K562 (cell line): ENCODE data around the gene EPHA1. TPM values are rescaled to one million over a fixed set of nuclear protein-coding genes. Genes with fewer than 3 reads are reported as not detected.

Experiments used
- ATAC-seq: fragments of 200-7000 bp; cut with Tn5 transposase; 3 replicates; pipeline ENCODE4 v1.9.1; 2020; ENCODE audit warnings: moderate library complexity
- BruUV-seq: library from RNA; stranded (reverse); fragments of 400-500 nt; replicated peaks from 2 replicates; lab custom pipeline; 2021; lab: Mats Ljungman, UMichigan
- CTCF ChIA-PET: fragments of 300-600 bp; formaldehyde crosslinking; extraction: SDS; loops from one replicate; lab custom pipeline; 2021; ENCODE audit warnings: low intra/inter-chr PET ratio; lab: Yijun Ruan, JAX
- POLR2A ChIA-PET: fragments of 300-600, 350-650 bp; sonication (Branson Sonifier 250); formaldehyde crosslinking; extraction: SDS; loops from one replicate; lab custom pipeline; 2021; ENCODE audit warnings: antibody characterized with exemption, inconsistent platforms; lab: Yijun Ruan, JAX
- DNase-seq, 4 experiments: peaks; one replicate each; pipeline versions ENCODE4 v3.0.0 to v3.0.0-alpha.2; 2011 to 2018; ENCODE audit warnings: low spot score in 3 of 4, mixed read lengths in 3 of 4; ENCODE audit errors: extremely low read depth in 1 of 4
- FAIRE-seq: peaks from 2 replicates; lab custom pipeline; 2011; peaks lifted over from hg19 to GRCh38; lab: Jason Lieb, UNC
- H2AFZ ChIP-seq: 2 replicates; pipeline ENCODE4 v1.6.0; 2011; ENCODE audit warnings: low read depth, low read length, control low read depth, inconsistent platforms
- H3K27ac ChIP-seq: fragments of 200-600 bp; 3 replicates; pipeline ENCODE4 v1.8.0; 2011; ENCODE audit warnings: low read depth, mild to moderate bottlenecking, control low read depth, inconsistent platforms, low read length, moderate library complexity, mixed read lengths; ENCODE audit errors: extremely low read depth
- H3K27me3 ChIP-seq, 2 experiments: fragments of 300-600 bp in 1 of 2; 2 replicates in 1 of 2; 3 replicates in 1 of 2; pipeline versions ENCODE4 v1.6.0 to v1.8.0; 2011; ENCODE audit warnings: inconsistent platforms in 2 of 2, low read length in 2 of 2, mild to moderate bottlenecking in 1 of 2, mixed read lengths in 1 of 2, moderate library complexity in 1 of 2; ENCODE audit not compliant: control insufficient read depth in 2 of 2, insufficient read depth in 2 of 2
- H3K36me3 ChIP-seq: fragments of 300-600 bp; 3 replicates; pipeline ENCODE4 v1.8.0; 2011; ENCODE audit warnings: mild to moderate bottlenecking, low read length, inconsistent platforms; ENCODE audit not compliant: control insufficient read depth, insufficient read depth
- H3K4me1 ChIP-seq, 2 experiments: fragments of 200-600 bp in 1 of 2; replicated peaks in 1 of 2; 2 replicates in 1 of 2; 3 replicates in 1 of 2; pipeline versions ENCODE4 v1.5.1 to v1.8.0; 2011; ENCODE audit warnings: inconsistent platforms in 2 of 2, low read length in 2 of 2, mild to moderate bottlenecking in 1 of 2, mixed read lengths in 1 of 2, moderate library complexity in 1 of 2; ENCODE audit not compliant: control insufficient read depth in 2 of 2, insufficient read depth in 2 of 2
- H3K4me2 ChIP-seq: 2 replicates; pipeline ENCODE4 v1.6.1; 2011; ENCODE audit warnings: low read length, control low read depth, inconsistent platforms, mixed read lengths; ENCODE audit not compliant: insufficient read depth
- H3K4me3 ChIP-seq: fragments of 200-600 bp; sonication (generic), shearing (Covaris generic); 2 replicates; pipeline ENCODE4 v1.5.1; 2016; ENCODE audit warnings: control low read depth, inconsistent platforms
- H3K79me2 ChIP-seq: fragments of 200-600 bp; 3 replicates; pipeline ENCODE4 v1.8.0; 2011; ENCODE audit warnings: low read length, inconsistent platforms; ENCODE audit not compliant: control insufficient read depth, insufficient read depth
- H3K9ac ChIP-seq, 2 experiments: 2 replicates each; pipeline versions ENCODE4 v1.6.0 to v1.6.1; 2011; ENCODE audit warnings: low read depth in 2 of 2, low read length in 2 of 2, control low read depth in 1 of 2, inconsistent platforms in 1 of 2, mild to moderate bottlenecking in 1 of 2, mixed read lengths in 1 of 2; ENCODE audit not compliant: insufficient read depth in 1 of 2
- H3K9me1 ChIP-seq: one replicate; pipeline ENCODE4 v1.6.0; 2011; ENCODE audit warnings: inconsistent platforms, mild to moderate bottlenecking, low read length, moderate library complexity; ENCODE audit not compliant: control insufficient read depth, insufficient read depth
- H3K9me3 ChIP-seq: replicated peaks from 2 replicates; pipeline ENCODE4 v1.5.1; 2011; ENCODE audit warnings: low read depth, low read length, inconsistent platforms; ENCODE audit not compliant: control insufficient read depth, insufficient read depth
- H4K20me1 ChIP-seq: replicated peaks from 2 replicates; pipeline ENCODE4 v1.6.1; 2011; ENCODE audit warnings: low read length, inconsistent platforms, mixed read lengths; ENCODE audit not compliant: control insufficient read depth, insufficient read depth
- BCL6 ChIP-seq: fragments of 250-450 bp; sonication (Bioruptor Pico); IDR thresholded peaks from 2 replicates; pipeline ENCODE4 v1.4.0; 2020
- C11orf30 ChIP-seq: fragments of 450-650 bp; IDR thresholded peaks from 2 replicates; pipeline ENCODE4 v1.6.1; 2016; ENCODE audit warnings: low read depth, mild to moderate bottlenecking
- CHD2 ChIP-seq: IDR thresholded peaks from 2 replicates; pipeline ENCODE4 v1.6.1; 2011; ENCODE audit warnings: low read depth, low read length
- COPS2 ChIP-seq: fragments of 450-650 bp; conservative IDR thresholded peaks from 2 replicates; pipeline ENCODE4 v1.6.1; 2016; ENCODE audit warnings: mild to moderate bottlenecking, moderate library complexity
- HCFC1 ChIP-seq: IDR thresholded peaks from 2 replicates; pipeline ENCODE4 v1.6.1; 2012; ENCODE audit warnings: low read depth, low read length, improper control_type of control experiment
- MAFF ChIP-seq: IDR thresholded peaks from 2 replicates; pipeline ENCODE4 v1.6.1; 2012; ENCODE audit warnings: low read length, improper control_type of control experiment
- MAFG ChIP-seq: fragments of 450-650 bp; conservative IDR thresholded peaks from 2 replicates; pipeline ENCODE4 v1.6.1; 2016; ENCODE audit warnings: missing genetic modification characterization, missing compliant biosample characterization
- MAFK ChIP-seq: IDR thresholded peaks from 2 replicates; pipeline ENCODE4 v1.6.1; 2011; ENCODE audit warnings: low read length, improper control_type of control experiment
- NCOR1 ChIP-seq: fragments of 450-650 bp; IDR thresholded peaks from 2 replicates; pipeline ENCODE4 v1.6.1; 2016; ENCODE audit warnings: mild to moderate bottlenecking, moderate library complexity
- NRF1 ChIP-seq, 2 experiments: fragments of 450-650 bp; IDR thresholded peaks in 1 of 2; conservative IDR thresholded peaks in 1 of 2; 2 replicates each; pipeline ENCODE4 v1.6.1; 2014; ENCODE audit warnings: mild to moderate bottlenecking in 2 of 2
- RBM14 ChIP-seq: fragments of 200-400 bp; formaldehyde crosslinking; IDR thresholded peaks from 2 replicates; pipeline ENCODE4 v1.6.1; 2018; ENCODE audit warnings: low read depth, mild to moderate bottlenecking, low read length, moderate library complexity, borderline replicate concordance; ENCODE audit not compliant: insufficient read depth
- SRSF9 ChIP-seq: fragments of 200-400 bp; formaldehyde crosslinking; IDR thresholded peaks from 2 replicates; pipeline ENCODE4 v1.6.1; 2017; ENCODE audit warnings: low read depth, low read length, borderline replicate concordance
- TCF3 ChIP-seq: sonication (generic); formaldehyde crosslinking; IDR thresholded peaks from 2 replicates; pipeline ENCODE4 v1.4.0; 2020; ENCODE audit warnings: mild to moderate bottlenecking, missing genetic modification reagents
- THRAP3 ChIP-seq: fragments of 450-650 bp; IDR thresholded peaks from 2 replicates; pipeline ENCODE4 v1.6.1; 2016; ENCODE audit warnings: mild to moderate bottlenecking, inconsistent platforms, borderline replicate concordance
- ZNF23 ChIP-seq: fragments of 250-450 bp; sonication (Bioruptor Pico); IDR thresholded peaks from 2 replicates; pipeline ENCODE4 v1.4.0; 2020; ENCODE audit warnings: mild to moderate bottlenecking
- ZNF316 ChIP-seq: fragments of 450-650 bp; IDR thresholded peaks from 2 replicates; pipeline ENCODE4 v1.6.1; 2016
- ZNF431 ChIP-seq: sonication (generic); formaldehyde crosslinking; IDR thresholded peaks from 2 replicates; pipeline ENCODE4 v1.8.0; 2022; ENCODE audit warnings: mild to moderate bottlenecking, missing genetic modification reagents
- ZNF668 ChIP-seq: fragments of 250-450 bp; sonication (Bioruptor Pico); IDR thresholded peaks from 2 replicates; pipeline ENCODE4 v1.8.0; 2022; ENCODE audit warnings: mild to moderate bottlenecking, inconsistent platforms
- WGBS: fragments of 100-300 bp; shearing (Covaris generic); methylation state at CpG from one replicate; pipeline ENCODE4 v1.1.6; 2016; ENCODE audit warnings: low coverage, mixed read lengths; ENCODE audit not compliant: insufficient coverage; ENCODE audit errors: missing lambda C conversion rate; 5-methylcytosine and 5-hydroxymethylcytosine counted together
- in situ Hi-C: fragments of 300-500 bp; cut with MboI; formaldehyde crosslinking; loops from 4 replicates; pipeline ENCODE4 v1.15.0; 2018; ENCODE audit warnings: inconsistent platforms, mixed read lengths
- intact Hi-C: fragments of 100-400 bp; cut with micrococcal nuclease; formaldehyde crosslinking; loops from 2 replicates; pipeline ENCODE4 v1.14.2; 2022
- polyA plus RNA-seq, 8 experiments: library from polyadenylated mRNA; depleted of rRNA in 4 of 8; stranded (reverse) in 5 of 8; unstranded in 3 of 8; fragments of >200 nt; fragmentation: Nextera tagmentation in 2 of 8; fragmentation: Illumina TruSeq in 1 of 8; extraction: Ambion mirVana in 2 of 8; extraction: Trizol in 1 of 8; gene quantifications; 2 replicates each; pipeline versions ENCODE4 v1.2.1 to v1.2.3, GENCODE V29; 2011 to 2014; ENCODE audit warnings: inconsistent platforms in 1 of 8, missing spikeins in 1 of 8
- total RNA-seq, 7 experiments: library from RNA; depleted of rRNA in 6 of 7; stranded (reverse); fragments of >200 nt in 6 of 7; fragmentation: Illumina TruSeq in 2 of 7; extraction: Trizol in 2 of 7; gene quantifications; 2 replicates each; pipeline versions ENCODE4 v1.2.1 to v1.2.3, GENCODE V29; 2011 to 2021; ENCODE audit warnings: low replicate concordance in 1 of 7
- TF ChIP-seq, protein P1 (sequence below): fragments of 200-800 bp; sonication (Bioruptor generic); IDR thresholded peaks from 2 replicates; pipeline ENCODE4 v1.6.1; 2017; ENCODE audit warnings: missing genetic modification characterization, missing compliant biosample characterization
- TF ChIP-seq, protein P2 (sequence below): fragments of 250-450 bp; sonication (Bioruptor Pico); IDR thresholded peaks from 2 replicates; pipeline ENCODE4 v1.9.0; 2021; ENCODE audit warnings: mild to moderate bottlenecking, inconsistent platforms

The EPHA1 gene
- total and polyA plus RNA-seq, 9 of the 15 experiments (the other 6 are each of a cell fraction or from before 2014, with no cell fraction given), result 0.22 to 0.57 (median 0.32) TPM; not detected in 6

DNA sequence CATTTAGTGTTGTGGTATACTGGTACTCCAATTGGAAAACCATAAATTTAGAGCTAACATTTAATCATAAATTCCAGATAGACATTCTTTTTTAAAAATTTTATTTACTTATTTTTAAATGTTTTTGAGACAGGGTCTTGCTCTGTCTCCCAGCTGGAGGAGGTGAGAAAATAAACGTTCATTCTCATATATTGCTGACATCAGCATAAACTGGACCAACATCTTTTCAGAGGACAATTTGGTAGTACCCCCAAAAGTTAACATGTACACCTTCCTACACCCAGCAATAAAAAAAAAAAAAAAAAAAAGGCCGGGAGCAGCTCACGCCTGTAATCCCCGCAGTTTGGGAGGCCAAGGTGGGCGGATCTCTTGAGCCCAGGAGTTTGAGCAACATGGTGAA lies 39.8 kb upstream of the EPHA1 start:
- ChIA-PET CTCF (interaction anchor here (0.6 kb wide), 1 partner anchor 8 kb away, joined by 3 read pairs; no protein-coding TSS in a partner anchor), POLR2A (interaction anchor here (0.7 kb wide), 1 partner anchor 14 kb away, joined by 4 read pairs; no protein-coding TSS in a partner anchor)
- FAIRE-seq (no peak), ATAC-seq (no peak), DNase-seq (no peak)
- H3K27ac ChIP-seq, result no peak overlapping the region
- no peaks in the 10 kb centered on the region for H3K36me3 ChIP-seq
- H3K4me2 ChIP-seq, result no peak overlapping the region
- H3K9me3 ChIP-seq, result no peaks in the 10 kb centered on the region
- no peak overlapping the region for H3K9ac ChIP-seq
- H4K20me1 ChIP-seq, result no peaks in the 10 kb centered on the region
- no TSS peak for BruUV-seq
- no peak overlapping the region for H3K4me3 ChIP-seq
- peaks cover 20 to 25% of the 10 kb centered on the region in 2 experiments; a peak in 4 of 5 replicates for H3K27me3 ChIP-seq
- H3K79me2 ChIP-seq, result no peaks in the 10 kb centered on the region
- H3K4me1 ChIP-seq, result no peaks in the 10 kb centered on the region; a peak in 1 of 5 replicates
- 12% methylated on average over 5 of the region's 5 CpGs for WGBS
- intact Hi-C loops (no loop called here), in situ Hi-C loops (no loop called here)
- no peaks in the 10 kb centered on the region for H3K9me1 ChIP-seq
- no peak overlapping the region for H2AFZ ChIP-seq
- TF ChIP-seq ZNF668 (CRISPR knock-in tag) (no peak), ZNF316 (peak; percentile 97), NRF1 (conservative IDR thresholded peaks at IDR 0.05 in 1 of 2, IDR thresholded peaks at IDR 0.05 in 1 of 2) (no peak), MAFK (peak; percentile 99), ZNF23 (no peak), MAFG (tag) (peak; percentile 94), HCFC1 (no peak), TCF3 (CRISPR knock-in tag) (no peak), CHD2 (no peak), THRAP3 (no peak), SRSF9 (no peak), MAFF (peak; percentile 99), NCOR1 (no peak), COPS2 (no peak), BCL6 (CRISPR knock-in tag) (no peak), ZNF431 (CRISPR knock-in tag) (no peak), RBM14 (no peak), C11orf30 (peak; percentile 93)
- TF ChIP-seq, protein P1, sequence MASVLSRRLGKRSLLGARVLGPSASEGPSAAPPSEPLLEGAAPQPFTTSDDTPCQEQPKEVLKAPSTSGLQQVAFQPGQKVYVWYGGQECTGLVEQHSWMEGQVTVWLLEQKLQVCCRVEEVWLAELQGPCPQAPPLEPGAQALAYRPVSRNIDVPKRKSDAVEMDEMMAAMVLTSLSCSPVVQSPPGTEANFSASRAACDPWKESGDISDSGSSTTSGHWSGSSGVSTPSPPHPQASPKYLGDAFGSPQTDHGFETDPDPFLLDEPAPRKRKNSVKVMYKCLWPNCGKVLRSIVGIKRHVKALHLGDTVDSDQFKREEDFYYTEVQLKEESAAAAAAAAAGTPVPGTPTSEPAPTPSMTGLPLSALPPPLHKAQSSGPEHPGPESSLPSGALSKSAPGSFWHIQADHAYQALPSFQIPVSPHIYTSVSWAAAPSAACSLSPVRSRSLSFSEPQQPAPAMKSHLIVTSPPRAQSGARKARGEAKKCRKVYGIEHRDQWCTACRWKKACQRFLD (CRISPR knock-in tag), result no peak
- TF ChIP-seq, protein P2, sequence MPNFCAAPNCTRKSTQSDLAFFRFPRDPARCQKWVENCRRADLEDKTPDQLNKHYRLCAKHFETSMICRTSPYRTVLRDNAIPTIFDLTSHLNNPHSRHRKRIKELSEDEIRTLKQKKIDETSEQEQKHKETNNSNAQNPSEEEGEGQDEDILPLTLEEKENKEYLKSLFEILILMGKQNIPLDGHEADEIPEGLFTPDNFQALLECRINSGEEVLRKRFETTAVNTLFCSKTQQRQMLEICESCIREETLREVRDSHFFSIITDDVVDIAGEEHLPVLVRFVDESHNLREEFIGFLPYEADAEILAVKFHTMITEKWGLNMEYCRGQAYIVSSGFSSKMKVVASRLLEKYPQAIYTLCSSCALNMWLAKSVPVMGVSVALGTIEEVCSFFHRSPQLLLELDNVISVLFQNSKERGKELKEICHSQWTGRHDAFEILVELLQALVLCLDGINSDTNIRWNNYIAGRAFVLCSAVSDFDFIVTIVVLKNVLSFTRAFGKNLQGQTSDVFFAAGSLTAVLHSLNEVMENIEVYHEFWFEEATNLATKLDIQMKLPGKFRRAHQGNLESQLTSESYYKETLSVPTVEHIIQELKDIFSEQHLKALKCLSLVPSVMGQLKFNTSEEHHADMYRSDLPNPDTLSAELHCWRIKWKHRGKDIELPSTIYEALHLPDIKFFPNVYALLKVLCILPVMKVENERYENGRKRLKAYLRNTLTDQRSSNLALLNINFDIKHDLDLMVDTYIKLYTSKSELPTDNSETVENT (CRISPR knock-in tag), result no peak
